A673 (cell line): ENCODE measurements around the gene CRHR1. TPM values are rescaled to one million over a fixed set of nuclear protein-coding genes. Genes with fewer than 3 reads are reported as not detected.

Experiments
- BruUV-seq: library from RNA; stranded (reverse); fragments of 400-500 nt; replicated peaks from 2 replicates; lab custom pipeline; 2021; lab: Mats Ljungman, UMichigan
- CTCF ChIA-PET: fragments of 300-600 bp; sonication (Branson Sonifier 250); formaldehyde crosslinking; loops from one replicate; lab custom pipeline; 2022; ENCODE audit warnings: antibody characterized with exemption; lab: Charles Lee
- POLR2A ChIA-PET: fragments of 300-600 bp; sonication (Branson Sonifier 250); formaldehyde crosslinking; loops from one replicate; lab custom pipeline; 2022; ENCODE audit warnings: antibody characterized with exemption; ENCODE audit not compliant: low non-redundant PET; lab: Charles Lee
- DNase-seq: peaks from one replicate; pipeline ENCODE4 v3.0.0-alpha.2; 2015; ENCODE audit warnings: low spot score
- H3K27ac ChIP-seq: fragments of 200-600 bp; sonication (generic); 2 replicates; pipeline ENCODE4 v1.5.1; 2016; ENCODE audit warnings: mixed run types, low read depth, mild to moderate bottlenecking, mixed read lengths, antibody characterized with exemption, low read length; ENCODE audit not compliant: poor library complexity, severe bottlenecking
- H3K27me3 ChIP-seq: fragments of 200-600 bp; sonication (generic); replicated peaks from 2 replicates; pipeline ENCODE4 v1.6.1; 2017; ENCODE audit warnings: mixed run types, low read depth, mild to moderate bottlenecking, mixed read lengths, antibody characterized with exemption, low read length; ENCODE audit not compliant: insufficient read depth, poor library complexity
- H3K36me3 ChIP-seq: fragments of 200-600 bp; sonication (generic); 2 replicates; pipeline ENCODE4 v1.6.1; 2016; ENCODE audit warnings: mixed run types, mild to moderate bottlenecking, mixed read lengths, antibody characterized with exemption, low read length; ENCODE audit not compliant: insufficient read depth, poor library complexity, severe bottlenecking
- H3K4me1 ChIP-seq: fragments of 200-600 bp; sonication (generic); 2 replicates; pipeline ENCODE4 v1.6.1; 2017; ENCODE audit warnings: mixed run types, mild to moderate bottlenecking, mixed read lengths, antibody characterized with exemption, low read length; ENCODE audit not compliant: insufficient read depth, poor library complexity, severe bottlenecking
- H3K4me3 ChIP-seq: fragments of 200-600 bp; sonication (generic); 2 replicates; pipeline ENCODE4 v1.5.1; 2016; ENCODE audit warnings: low read depth, mixed run types, mild to moderate bottlenecking, mixed read lengths, low read length; ENCODE audit not compliant: poor library complexity, severe bottlenecking
- H3K9me3 ChIP-seq: fragments of 200-600 bp; sonication (generic); 2 replicates; pipeline ENCODE4 v1.6.1; 2016; ENCODE audit warnings: mixed run types, low read depth, mild to moderate bottlenecking, mixed read lengths, antibody characterized with exemption, low read length; ENCODE audit not compliant: poor library complexity, severe bottlenecking
- EZH2 ChIP-seq: fragments of 200-600 bp; sonication (generic); IDR thresholded peaks from 2 replicates; pipeline ENCODE4 v1.6.1; 2017; ENCODE audit warnings: borderline replicate concordance, low read depth, mild to moderate bottlenecking, mixed read lengths, antibody characterized with exemption, low read length; ENCODE audit not compliant: poor library complexity, severe bottlenecking
- intact Hi-C: fragments of 100-400 bp; cut with micrococcal nuclease; formaldehyde crosslinking; loops from one replicate; pipeline ENCODE4 v1.10.0; 2022; ENCODE audit not compliant: unreplicated experiment
- total RNA-seq: library from RNA; stranded (reverse); gene quantifications from 2 replicates; pipeline ENCODE4 v1.2.3, GENCODE V29; 2021
- TF ChIP-seq, protein P1 (sequence below): fragments of 300-800, 200-600 bp; sonication (generic); conservative IDR thresholded peaks from 2 replicates; pipeline ENCODE4 v1.5.1; 2017; ENCODE audit warnings: low read depth, mild to moderate bottlenecking, antibody characterized with exemption, low read length, moderate library complexity, mixed read lengths

CRHR1 gene
- total RNA-seq, 1 experiment from 2014 or later = not detected

DNA sequence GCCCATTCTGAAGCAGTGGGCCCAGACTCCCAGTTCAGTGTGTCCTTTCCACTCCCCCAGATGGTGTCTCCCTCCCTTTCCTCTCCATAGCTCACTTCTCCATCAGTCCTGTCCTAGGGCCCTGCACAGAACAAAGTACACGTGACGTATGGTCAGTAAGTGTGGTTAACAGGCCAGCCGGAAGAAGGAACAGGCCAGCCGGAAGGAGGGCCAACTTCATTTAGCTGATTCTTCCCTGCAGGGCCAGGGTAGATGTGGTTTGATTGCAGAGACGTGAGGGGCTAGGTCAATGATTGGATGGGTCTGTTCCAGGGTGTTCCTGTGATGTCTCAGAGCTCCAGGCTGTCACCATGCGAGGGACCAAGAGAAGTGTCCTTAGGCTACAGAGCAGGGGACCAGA lies 31.6 kb downstream of the CRHR1 start:
- Histone ChIP-seq H3K27ac (no peak overlapping the region), H3K9me3 (no peaks in the 10 kb centered on the region), H3K27me3 (no peaks in the 10 kb centered on the region), H3K4me3 (no peak overlapping the region), H3K36me3 (no peaks in the 10 kb centered on the region), H3K4me1 (no peaks in the 10 kb centered on the region)
- BruUV-seq = no TSS peak
- intact Hi-C loops = no loop called here
- POLR2A ChIA-PET = no interaction called here
- no peak for DNase-seq
- CTCF ChIA-PET = no interaction called here
- TF ChIP-seq, protein P1, sequence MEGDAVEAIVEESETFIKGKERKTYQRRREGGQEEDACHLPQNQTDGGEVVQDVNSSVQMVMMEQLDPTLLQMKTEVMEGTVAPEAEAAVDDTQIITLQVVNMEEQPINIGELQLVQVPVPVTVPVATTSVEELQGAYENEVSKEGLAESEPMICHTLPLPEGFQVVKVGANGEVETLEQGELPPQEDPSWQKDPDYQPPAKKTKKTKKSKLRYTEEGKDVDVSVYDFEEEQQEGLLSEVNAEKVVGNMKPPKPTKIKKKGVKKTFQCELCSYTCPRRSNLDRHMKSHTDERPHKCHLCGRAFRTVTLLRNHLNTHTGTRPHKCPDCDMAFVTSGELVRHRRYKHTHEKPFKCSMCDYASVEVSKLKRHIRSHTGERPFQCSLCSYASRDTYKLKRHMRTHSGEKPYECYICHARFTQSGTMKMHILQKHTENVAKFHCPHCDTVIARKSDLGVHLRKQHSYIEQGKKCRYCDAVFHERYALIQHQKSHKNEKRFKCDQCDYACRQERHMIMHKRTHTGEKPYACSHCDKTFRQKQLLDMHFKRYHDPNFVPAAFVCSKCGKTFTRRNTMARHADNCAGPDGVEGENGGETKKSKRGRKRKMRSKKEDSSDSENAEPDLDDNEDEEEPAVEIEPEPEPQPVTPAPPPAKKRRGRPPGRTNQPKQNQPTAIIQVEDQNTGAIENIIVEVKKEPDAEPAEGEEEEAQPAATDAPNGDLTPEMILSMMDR = no peak
- TF ChIP-seq EZH2 = no peak

- H3K4me1 ChIP-seq = no peaks in the 10 kb centered on the region
- BruUV-seq = no TSS peak
- TF ChIP-seq EZH2 = no peak
- TF ChIP-seq, protein P1 = no peak
- H3K4me3 ChIP-seq = no peak overlapping the region
- DNase-seq = no peak
- H3K27me3 ChIP-seq = no peaks in the 10 kb centered on the region
- ChIA-PET POLR2A (no interaction called here), CTCF (no interaction called here)
- no peaks in the 10 kb centered on the region for H3K36me3 ChIP-seq
- intact Hi-C loops = no loop called here
- no peak overlapping the region for H3K27ac ChIP-seq
- H3K9me3 ChIP-seq = no peaks in the 10 kb centered on the region
Measured at GRCh38 chr17:45818041-45818440, 33.9 kb downstream of the CRHR1 start.

DNA sequence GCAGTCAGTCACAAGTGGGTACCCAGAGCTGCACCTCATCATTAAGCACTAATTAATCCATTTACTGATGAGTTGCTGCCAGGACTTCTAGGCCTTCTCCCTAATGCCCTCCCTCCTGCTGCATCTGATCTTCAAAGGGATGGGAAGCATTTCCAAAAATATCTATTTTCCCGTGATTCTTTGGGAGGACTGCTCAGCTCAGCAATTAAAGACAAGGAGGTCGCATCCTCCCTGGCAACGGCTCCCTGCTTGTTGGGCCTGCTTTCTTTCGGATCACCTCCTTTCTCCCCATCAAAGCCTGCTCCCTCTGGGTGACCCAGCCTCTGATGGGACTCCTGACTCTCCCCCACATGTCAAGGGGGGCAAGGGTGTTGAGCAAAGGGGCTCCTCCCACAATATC lies 34.6 kb downstream of the CRHR1 start:
- no TSS peak for BruUV-seq

More for the DNA sequence above, 34.6 kb downstream of the CRHR1 start:
- Histone ChIP-seq H3K36me3 (no peaks in the 10 kb centered on the region), H3K4me1 (no peaks in the 10 kb centered on the region), H3K27ac (no peak overlapping the region), H3K9me3 (no peaks in the 10 kb centered on the region), H3K27me3 (no peaks in the 10 kb centered on the region), H3K4me3 (no peak overlapping the region)
- TF ChIP-seq, protein P1 = no peak
- no peak for TF ChIP-seq EZH2
- no peak for DNase-seq
- intact Hi-C loops = no loop called here
- ChIA-PET CTCF (no interaction called here), POLR2A (no interaction called here)
